Stimulated activated CD4-positive, alpha-beta T cell treated with anti-CD3 and anti-CD28 coated beads, Interleukin-2, amount 100 ng/mL, for 4 hours (primary cell): Measurements from ENCODE around the gene RASL10B.
A peak's percentile ranks its signal among the peaks of the same experiment; 100 is the strongest.
"Not testable (repeated sequence)": the region's sequence is repeated elsewhere in the genome, so short reads cannot be mapped to it uniquely, and the experiment has no call there.

ENCODE experiments used
- DNase-seq: peaks from one replicate; pipeline ENCODE4 v3.0.0-alpha.2; 2020; ENCODE audit warnings: low read depth

Gene RASL10B, protein sequence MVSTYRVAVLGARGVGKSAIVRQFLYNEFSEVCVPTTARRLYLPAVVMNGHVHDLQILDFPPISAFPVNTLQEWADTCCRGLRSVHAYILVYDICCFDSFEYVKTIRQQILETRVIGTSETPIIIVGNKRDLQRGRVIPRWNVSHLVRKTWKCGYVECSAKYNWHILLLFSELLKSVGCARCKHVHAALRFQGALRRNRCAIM

DNA sequence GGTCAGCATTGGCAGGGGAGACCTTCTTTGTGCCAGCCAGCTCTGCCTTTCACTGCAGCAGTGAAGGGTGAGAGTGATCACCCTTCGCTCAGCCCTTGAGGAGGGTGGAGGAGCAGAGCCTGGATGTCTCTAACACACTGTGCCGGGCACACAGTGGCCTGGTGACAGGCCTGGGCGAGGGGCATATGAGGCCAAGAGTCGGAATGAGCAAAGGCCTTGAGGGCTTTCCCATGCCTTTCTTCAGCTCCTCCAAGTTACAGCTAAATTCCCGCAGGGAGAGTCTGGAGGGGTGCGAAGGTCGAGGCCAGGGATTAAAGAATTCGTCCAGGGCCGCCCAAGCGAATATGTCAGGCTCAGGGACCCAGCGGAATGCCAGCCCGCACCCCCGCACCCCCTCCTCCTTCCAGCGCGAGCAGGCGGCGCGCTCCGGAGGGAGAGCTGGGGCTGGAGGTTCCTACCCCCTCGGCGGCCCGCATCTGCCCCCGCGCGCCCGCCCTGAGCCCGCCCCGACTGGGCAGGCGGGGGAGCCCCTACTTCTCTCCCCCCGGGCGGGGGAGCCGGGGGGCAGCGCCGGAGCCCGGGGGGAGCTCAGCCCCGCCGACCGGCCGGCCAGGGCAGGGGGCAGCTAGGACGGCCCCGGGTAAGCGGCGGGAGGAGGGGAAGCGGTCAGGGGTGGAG is at the start of gene RASL10B:
TSS of gene RASL10B (plus strand) at position 401 of the 678 bp plus-strand sequence. CDS start 3,546 bp downstream, outside the sequence.
- peak; percentile 52 for DNase-seq

DNA sequence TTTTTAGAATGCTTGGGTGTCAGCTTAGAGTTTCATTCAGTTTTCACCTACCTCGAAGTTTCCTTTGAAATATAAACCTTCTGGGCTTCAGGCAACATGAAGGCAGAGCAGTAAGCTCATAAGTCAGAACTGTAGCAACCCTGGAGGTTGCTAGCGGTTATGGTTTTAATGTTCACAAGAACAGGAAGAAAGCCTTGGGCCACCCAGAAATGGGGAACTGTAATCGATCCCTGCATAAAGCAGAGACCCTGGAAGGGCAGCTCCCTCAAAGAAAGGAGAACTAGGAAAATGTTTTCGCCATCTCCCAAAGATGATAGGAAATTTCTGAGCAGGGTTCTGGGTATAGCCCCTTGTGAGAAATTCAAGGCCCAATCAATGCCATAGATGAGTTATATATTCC is 47.8 kb upstream of the RASL10B start:
- DNase-seq: no peak

DNA sequence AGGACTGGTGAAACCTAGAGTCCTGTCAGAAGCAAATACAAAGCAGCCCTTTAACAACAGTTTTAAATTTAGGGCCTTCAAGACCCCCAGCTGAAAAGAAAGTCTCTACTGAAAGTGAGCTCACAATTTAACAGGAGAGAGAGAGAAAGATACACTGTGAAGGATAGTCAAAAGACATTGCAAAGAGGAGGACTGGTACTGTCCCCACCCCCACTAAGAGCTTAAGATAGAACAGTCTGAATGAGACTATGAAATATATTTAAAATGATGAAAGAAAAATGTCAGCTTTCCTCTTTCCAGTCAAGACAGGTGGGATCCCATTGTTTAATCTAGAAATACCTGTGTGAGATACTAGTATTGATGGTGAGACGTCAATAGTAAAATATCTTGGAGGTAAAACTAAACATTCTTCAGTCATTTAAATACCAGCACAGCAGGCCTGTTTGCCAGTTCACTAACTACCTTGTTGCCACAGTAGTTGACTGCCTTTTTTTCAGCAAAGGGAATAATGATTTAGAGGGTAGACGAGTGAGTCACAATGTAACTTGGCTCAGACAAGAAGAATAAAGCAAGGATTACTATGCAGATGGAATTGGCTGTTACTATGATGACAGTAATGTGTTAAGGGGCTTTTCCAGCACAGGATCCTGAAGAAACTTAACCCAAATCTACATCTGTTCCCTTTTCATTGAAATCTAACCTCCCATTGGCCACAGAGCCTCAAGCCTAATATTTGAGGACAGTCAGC is 47.2 kb upstream of the RASL10B start:
- DNase-seq: no peak

DNA sequence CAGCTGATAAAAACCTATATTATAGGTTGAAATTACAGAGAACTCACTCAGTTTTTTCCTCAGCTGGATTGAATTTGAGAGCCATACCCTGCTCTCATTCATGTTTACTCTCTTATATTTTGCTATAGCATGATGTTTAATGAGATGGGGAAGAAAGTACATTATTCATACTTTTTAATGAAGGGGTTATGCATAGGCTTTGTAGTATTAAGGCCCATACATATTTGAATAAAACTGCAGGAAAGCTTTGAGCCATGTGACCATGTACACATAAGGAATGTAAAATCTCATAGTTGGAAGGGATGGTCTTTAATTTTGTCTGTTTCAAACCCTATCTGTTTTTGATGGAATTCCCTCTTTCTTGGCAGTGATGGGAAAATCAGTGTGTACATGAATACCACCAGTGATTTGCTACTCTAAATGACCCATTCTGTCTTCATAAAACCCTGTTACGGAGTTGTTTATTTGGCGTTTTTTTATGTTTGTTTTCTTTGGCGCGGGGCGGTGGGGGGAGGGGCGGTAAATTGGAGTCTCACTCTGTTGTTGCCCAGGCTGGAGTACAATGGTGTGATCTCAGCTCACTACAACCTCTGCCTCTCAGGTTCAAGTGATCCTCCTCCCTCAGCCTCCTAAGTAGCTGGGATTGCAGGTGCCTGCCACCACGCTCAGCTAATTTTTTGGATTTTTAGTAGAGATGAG is 38.8 kb upstream of the RASL10B start:
- no peak for DNase-seq

DNA sequence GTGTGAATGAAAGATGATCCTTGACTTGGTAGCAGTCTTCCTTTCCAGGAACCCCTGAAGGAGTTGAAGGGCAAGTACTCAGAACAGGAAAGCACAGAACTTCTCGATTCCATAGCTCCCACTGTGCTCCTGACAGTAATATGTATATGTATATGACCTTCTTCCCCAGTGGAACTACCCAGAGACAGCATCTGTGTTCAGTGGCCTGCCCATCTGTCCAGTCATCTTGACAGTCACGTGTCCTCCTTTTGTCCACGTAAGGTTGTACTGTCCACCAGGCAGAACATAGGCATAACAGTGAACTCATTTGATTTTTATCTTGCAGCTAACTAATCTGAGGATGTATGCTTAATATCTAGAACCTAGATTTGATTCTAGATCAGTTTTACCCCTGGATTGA is 37.8 kb upstream of the RASL10B start:
- DNase-seq: no peak

DNA sequence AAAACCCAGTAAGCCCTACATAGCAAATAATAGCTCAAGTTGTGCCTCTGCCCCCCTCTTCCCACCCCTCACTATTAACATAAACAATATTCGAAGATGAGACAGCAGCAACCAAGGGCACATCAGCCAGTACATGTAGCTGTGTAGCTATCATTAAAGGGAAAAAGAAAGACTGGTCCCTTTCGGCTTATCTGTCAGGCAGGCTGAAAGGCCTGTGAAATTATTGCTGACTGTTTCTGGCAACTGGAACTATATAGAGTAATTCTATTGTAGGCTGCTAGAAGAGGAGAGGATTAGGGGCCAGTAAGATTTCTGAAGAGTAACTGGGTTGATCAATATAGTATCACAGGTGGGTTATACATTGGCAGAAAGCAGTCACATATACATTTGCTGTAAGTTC is 36.5 kb upstream of the RASL10B start:
- no peak for DNase-seq

DNA sequence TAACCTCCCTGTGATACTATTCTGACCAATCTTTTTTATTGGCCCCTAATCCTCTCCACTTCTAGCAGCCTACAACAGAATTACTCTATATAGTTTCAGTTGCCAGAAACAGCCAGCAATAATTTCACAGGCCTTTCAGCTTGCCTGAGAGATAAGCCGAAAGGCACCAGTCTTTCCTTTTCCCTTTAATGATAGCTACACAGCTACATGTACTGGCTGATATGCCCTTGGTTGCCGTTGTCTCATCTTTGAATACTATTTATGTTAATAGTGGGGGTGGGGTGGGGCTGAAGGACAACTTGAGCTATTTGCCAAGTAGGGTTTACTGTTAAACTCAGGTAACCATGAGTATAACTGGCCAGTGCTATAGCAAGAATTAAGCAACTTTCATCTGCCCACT is 35.8 kb upstream of the RASL10B start:
- no peak for DNase-seq

DNA sequence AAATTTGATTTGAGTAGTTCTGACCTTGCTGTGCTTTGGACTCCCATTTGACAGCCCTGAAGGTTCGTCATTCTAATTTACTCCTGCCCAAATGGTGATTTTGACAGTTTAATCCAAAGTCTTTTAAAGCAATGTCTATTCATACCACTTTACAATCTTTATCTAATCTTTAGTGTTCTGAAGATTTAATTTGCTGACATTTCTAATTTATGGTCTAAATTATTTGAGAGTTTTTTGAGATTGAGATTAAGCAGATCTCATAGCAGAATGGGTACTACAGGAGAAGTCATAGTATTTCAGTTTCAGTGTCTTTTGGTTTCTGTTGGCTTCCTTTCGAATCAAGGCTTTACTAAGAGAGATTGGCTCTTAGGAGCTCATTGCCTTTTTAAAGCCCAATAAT is 32.6 kb upstream of the RASL10B start:
- DNase-seq: no peak

DNA sequence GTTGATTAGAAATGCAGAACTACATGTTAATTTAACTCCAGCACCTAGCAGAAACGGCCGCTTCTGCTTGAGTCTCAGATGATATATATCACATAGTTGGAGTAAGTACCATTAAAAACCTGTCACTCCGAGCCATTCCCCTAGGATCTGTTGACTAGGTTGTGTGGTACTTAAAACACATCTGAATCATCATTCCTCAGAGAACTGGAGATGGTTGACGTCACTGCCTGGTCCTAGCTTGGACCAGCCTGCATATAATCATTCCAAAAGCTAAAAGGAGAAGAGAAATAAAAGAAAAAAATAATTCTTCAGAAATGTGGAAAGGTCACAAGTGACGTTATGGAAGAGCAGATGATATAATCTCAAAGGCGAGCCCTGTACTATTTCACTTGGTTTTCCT is 31.3 kb upstream of the RASL10B start:
- no peak for DNase-seq

DNA sequence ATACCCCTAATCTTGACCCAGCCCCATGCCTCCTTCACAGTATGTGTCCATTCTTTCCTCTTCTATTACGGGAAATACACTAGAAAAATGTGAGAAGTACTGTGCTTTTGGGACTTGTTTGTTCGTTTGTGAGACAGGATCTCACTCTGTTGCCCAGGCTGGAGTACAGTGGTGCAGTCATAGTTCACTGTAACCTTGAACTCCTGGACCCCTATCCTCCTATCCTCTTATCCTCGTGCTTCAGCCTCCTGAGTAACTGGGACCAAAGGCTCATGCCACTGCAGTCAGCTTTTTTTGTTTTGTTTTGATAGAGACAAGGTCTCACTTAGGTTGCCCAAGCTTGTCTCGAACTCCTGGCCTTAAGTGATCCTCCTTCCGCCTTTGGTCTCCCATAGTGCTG is 29.9 kb upstream of the RASL10B start:
- no peak for DNase-seq

DNA sequence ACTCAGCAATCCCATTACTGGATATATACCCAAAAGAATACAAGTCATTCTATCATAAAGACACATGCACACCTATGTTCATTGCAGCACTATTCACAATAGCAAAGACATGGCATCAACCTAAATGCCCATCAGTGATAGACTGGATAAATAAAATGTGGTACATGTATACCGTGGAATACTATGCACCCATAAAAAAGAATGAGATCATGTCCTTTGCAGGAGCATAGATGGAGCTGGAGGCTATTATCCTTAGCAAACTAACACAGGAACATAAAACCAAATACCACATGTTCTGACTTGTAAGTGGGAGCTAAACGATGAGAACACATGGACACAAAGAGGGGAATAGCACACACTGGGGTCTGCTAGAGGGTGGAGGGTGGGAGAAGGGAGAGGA is 28.1 kb upstream of the RASL10B start:
- not testable (repeated sequence) for DNase-seq

DNA sequence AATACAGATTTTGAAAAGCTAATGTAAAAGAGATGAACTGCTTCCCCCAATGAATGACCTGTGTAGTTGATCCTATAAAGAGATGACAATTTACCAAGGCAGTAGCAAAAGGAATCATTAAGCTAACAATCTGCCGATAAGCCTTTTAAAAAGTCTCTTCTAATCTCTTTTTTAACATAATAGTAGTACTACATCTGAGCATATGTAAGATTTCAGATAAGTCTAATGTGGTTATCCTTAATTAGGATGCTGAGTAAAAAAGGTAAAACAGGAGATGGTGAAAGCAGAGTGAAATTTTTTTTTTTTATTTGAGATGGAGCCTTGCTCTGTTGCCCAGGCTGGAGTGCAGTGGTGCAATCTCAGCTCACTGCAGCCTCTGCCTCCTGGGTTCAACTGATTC is 26.2 kb upstream of the RASL10B start:
- DNase-seq: no peak

DNA sequence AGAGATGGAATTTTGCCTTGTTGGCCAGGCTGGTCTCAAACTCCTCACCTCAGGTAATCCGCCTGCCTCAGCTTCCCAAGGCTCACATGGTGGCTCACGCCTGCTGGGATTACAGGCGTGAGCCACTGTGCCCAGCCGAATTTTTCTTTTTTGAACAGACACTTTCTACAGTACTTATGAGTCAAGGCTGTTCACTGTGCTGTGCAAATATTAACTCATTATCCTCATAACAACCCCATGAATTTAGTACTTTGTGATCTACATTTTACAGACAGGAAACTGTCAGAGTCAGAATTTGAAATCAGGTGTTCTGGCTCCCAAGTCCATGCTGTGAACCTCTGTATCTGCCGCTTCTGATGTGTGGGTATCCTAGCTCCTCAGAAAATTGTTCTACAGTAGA is 25.7 kb upstream of the RASL10B start:
- no peak for DNase-seq

DNA sequence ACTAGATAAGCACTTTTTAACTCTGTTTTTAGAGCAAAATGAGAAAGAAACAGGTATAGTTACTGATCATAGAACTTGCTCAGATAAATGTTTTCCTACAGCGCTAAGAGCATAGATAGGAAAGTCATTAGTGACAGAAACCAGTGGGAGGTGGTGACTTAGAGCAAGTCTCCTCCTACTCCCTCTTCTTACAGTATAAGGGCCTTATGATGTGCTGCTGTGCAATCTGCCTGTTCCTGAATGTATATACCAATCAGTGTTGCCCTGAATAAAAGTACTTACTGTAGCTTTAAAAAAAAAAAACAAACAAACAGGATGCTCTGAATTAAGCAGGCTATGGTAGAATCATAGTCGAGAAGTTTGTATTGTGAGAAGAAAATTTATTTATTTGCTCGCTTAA is 23.3 kb upstream of the RASL10B start:
- DNase-seq: no peak

DNA sequence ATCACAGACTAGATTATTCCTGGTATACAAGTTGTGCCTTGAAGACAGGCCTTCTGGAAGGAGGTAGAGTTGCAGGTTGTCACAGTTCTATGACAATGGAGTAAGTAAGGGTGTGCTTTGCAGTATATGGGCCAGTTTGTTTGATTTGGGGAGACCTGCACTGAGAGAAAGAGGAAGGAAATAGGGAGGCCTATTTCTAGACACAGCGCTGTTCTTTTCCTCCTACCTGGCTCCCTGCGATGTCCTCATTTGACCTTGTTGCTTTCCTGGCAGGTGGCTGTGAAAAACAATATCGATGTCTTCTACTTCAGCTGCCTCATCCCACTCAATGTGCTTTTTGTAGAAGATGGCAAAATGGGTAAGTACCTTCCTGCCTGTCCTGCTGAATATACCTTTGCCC is 22.5 kb upstream of the RASL10B start:
- no peak for DNase-seq

DNA sequence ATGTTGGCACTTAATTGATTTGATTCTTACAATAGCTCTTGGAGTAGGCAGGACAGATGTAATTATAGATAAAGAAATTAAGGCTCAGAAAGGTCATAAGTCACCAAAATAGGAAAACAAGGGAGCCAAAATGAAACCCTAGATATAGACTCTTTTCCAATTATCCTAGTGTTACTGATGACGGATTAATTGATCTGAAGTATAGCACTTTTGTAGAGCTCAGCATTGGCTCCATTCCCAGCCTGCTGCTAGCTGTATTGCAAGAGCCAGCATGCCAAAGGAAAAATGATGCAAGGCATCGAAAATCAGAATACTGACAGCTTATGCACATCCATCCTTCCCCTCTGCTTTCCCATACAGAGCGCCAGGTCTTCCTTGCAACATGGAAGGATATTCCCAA is 21.6 kb upstream of the RASL10B start:
- no peak for DNase-seq

DNA sequence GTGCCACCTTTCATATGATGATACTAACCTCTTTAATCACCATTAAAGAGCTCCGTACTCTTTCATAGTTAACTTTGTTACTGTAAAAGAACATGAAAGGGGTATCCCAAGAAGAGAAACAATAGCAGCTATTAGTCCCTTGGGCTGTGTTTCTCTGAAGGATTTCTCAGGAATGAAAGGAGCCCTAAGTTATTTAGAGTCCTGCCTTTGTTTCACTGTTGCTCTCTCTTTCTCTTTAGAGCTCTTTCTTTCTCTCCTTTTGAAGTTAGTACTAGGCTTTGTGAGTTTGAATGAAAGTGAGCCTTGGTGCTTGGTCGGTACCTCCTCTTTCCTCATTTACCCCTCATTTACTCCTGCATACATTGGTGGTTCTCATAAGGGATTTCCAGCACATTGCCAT is 20.5 kb upstream of the RASL10B start:
- DNase-seq: no peak

DNA sequence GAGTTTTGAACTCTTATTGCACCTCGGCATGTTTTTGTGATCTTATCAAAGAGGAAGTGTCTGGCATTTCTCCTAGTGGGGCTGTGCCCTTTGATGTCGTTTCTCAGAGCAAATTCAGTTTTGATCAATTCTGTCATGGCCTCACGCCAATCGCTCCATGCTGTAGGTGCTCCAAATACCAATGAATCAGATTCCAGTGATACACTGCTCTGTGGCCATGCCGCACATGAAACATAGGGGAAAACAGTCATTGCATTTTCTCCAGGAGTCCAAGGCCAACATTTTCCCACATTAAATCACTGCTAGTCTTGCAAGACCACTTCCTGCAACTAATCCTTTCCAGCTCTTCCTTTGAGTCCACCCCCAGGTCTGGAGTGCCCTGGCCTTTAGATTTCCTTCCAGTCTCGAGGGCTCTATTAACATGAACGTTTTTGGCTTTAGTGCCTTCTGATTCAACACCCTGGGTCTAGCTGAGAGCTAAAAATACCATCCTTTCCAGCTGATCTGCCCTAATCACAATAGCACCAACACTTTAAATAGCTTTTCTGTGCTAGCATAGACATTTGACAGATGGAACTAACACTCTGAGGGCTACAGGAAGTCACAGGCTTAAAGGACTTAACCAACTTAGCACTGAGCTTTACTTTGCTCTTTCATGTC is 18.2 kb upstream of the RASL10B start:
- no peak for DNase-seq

DNA sequence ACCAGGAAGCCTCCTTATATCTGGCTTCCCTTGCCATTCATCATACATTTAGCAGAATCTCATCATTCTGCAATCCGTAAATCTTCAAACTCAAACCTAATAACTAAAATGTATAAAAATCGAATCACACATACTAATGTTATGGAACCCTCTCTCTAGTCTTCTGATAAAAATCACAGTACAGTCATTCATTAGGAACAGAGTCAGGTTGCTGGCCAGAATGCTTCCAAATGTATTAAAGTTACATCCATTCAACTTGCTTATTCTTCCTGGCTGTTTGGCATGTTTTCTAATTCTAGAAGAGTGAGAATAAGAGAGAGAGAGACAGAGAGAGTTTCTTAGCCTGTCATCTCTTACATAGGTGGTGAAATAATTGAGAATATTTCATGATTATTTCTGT is 16.5 kb upstream of the RASL10B start:
- DNase-seq: no peak

DNA sequence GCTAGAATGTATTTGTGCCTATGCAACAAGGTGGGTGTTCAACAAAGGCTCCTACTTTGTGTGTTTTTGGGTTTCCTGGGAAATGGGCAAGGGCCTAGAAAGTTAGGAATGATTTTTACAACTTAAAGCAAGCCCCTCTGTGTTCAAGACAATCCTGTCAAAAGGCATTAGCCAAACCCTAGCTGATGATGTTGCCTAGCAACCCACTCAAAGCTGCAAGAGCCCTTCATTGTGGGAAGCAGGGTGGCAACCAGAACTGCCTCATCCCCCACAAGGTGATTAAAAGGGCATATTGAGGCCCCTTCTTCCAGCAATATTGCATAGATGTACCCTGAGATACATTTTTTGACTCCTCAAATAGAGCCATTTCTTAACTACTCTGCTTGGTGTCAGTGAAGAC is 16.0 kb upstream of the RASL10B start:
- DNase-seq: no peak

DNA sequence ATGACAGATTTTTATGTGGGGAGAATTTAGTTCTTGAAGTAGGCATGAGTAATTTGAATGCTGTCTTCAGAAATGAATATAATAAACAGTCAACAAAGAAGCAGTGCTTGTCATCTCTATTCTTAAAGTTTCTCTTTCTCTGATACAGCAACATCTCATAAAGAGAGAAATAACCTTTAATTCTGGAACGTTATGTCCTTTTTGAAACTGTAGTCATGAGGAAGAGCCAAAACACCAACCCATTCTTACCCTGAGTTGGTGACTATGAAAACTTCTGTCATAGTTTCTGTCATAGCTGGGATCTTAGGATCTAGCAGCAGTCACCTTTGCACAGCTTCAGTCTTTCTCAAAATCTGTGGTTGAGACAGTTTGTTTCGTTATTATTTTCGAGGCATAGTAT is 15.3 kb upstream of the RASL10B start:
- no peak for DNase-seq

DNA sequence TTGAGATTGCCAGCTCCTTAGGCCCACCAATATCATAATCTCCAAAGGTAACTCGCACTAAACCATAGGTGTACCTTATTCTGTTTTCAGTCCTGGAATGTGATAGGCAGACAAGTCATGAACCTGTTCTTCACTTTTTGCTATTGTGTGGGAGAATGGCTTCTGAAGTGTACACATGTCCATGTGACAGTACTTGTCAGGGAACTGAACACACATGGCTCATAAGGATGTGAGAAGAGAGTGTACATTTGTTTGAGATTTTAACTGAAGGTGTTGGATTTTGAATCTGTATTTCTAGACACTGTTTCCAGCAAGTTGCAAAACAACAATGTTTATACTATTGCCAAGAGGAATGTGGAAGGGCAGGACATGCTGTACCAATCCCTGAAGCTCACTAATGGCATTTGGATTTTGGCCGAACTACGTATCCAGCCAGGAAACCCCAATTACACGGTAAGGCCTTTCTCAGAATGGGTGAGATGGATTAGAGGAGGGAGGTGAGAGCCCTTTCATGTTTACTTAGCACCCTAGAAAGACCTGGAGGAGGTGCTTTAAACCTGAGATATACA is 14.5 kb upstream of the RASL10B start:
- DNase-seq: no peak
